Cardiac fibroblast (primary cell): ENCODE measurements around the gene DENND4C.

Experiments used
- DNase-seq, 2 donors: peaks; one replicate each; pipeline versions ENCODE4 v3.0.0 to v3.0.0-alpha.2; 2010; ENCODE audit warnings: low read depth in 2 of 2
- H3K4me3 ChIP-seq, 2 donors: replicated peaks in 1 of 2; 1 replicate in 1 of 2; 2 replicates in 1 of 2; pipeline ENCODE4 v1.5.1; 2011; ENCODE audit warnings: low read depth in 2 of 2, low read length in 2 of 2, mild to moderate bottlenecking in 2 of 2, moderate library complexity in 1 of 2
- CTCF ChIP-seq: IDR thresholded peaks from one replicate; pipeline ENCODE4 v1.5.1; 2011; ENCODE audit warnings: low read depth, mild to moderate bottlenecking, low read length, inconsistent platforms

The DENND4C gene

GRCh38 chr9:19221326-19221725 is 9.2 kb upstream of the DENND4C start:
- no peak for TF ChIP-seq CTCF
- no peak for DNase-seq
- no peak overlapping the region for H3K4me3 ChIP-seq

GRCh38 chr9:19223724-19224123 is 6.8 kb upstream of the DENND4C start:
- TF ChIP-seq CTCF: no peak
- H3K4me3 ChIP-seq: no peak overlapping the region
- DNase-seq: no peak

GRCh38 chr9:19224563-19224962 is 5.9 kb upstream of the DENND4C start:
- no peak for DNase-seq
- H3K4me3 ChIP-seq: no peak overlapping the region
- no peak for TF ChIP-seq CTCF

- DNase-seq: peak in 1 of 2 donors; percentile 45
- TF ChIP-seq CTCF: no peak
- peak overlapping the region; percentile 77 to 93 for H3K4me3 ChIP-seq
Observed at GRCh38 chr9:19229595-19230354, 718 bp upstream of the DENND4C start.

GRCh38 chr9:19231126-19231903 is 822 bp downstream of the DENND4C start:
- H3K4me3 ChIP-seq: peak overlapping the region; percentile 87 to 93
- no peak for TF ChIP-seq CTCF
- DNase-seq: peak in 1 of 2 donors; percentile 35

GRCh38 chr9:19231904-19232822 is 1.7 kb downstream of the DENND4C start:
- peak in 1 of 2 donors; percentile 16 for DNase-seq
- TF ChIP-seq CTCF: no peak
- peak overlapping the region; percentile 87 to 93 for H3K4me3 ChIP-seq
